B cell (primary cell): ENCODE measurements around the gene ALG9. TPM values are rescaled to one million over a fixed set of nuclear protein-coding genes. Genes with fewer than 3 reads are reported as not detected.

ENCODE experiments used
- ATAC-seq: fragments of 200-7000 bp; cut with Tn5 transposase; one replicate; pipeline ENCODE4 v1.10.0; 2021; ENCODE audit warnings: low read depth, mild to moderate bottlenecking, moderate number of reproducible peaks, moderate library complexity
- CTCF ChIA-PET: fragments of 350-600 bp; sonication (Branson Sonifier 250); formaldehyde crosslinking; loops from one replicate; lab custom pipeline; 2021; ENCODE audit warnings: antibody characterized with exemption, inconsistent platforms; lab: Charles Lee
- POLR2A ChIA-PET: fragments of 350-600 bp; sonication (Branson Sonifier 250); formaldehyde crosslinking; loops from one replicate; lab custom pipeline; 2021; ENCODE audit warnings: antibody characterized with exemption; lab: Charles Lee
- DNase-seq: peaks from one replicate; pipeline ENCODE4 v3.0.0; 2013
- H2AFZ ChIP-seq: 2 replicates; pipeline ENCODE4 v1.6.1; 2012; ENCODE audit warnings: mild to moderate bottlenecking, low read depth, low read length; ENCODE audit not compliant: insufficient read depth, poor library complexity, severe bottlenecking
- H3K27ac ChIP-seq, 2 donors: 1 replicate in 1 of 2; 2 replicates in 1 of 2; pipeline ENCODE4 v1.5.1; 2012 to 2013; ENCODE audit warnings: low read length in 2 of 2, mild to moderate bottlenecking in 2 of 2, moderate library complexity in 1 of 2
- H3K27me3 ChIP-seq, 4 experiments: fragments of 200-600 bp in 1 of 4; sonication (generic) in 1 of 4; replicated peaks in 1 of 4; 1 replicate in 2 of 4; 2 replicates in 2 of 4; pipeline versions ENCODE4 v1.6.1 to v1.7.0; 2013 to 2016; ENCODE audit warnings: low read length in 3 of 4, mild to moderate bottlenecking in 2 of 4, mixed read lengths in 1 of 4, moderate library complexity in 1 of 4; ENCODE audit not compliant: insufficient read depth in 4 of 4, control insufficient read depth in 3 of 4; ENCODE audit errors: control extremely low read depth in 1 of 4
- H3K36me3 ChIP-seq, 2 experiments: replicated peaks in 1 of 2; 1 replicate in 1 of 2; 2 replicates in 1 of 2; pipeline versions ENCODE4 v1.6.1 to v1.7.1; 2013; ENCODE audit warnings: low read length in 1 of 2; ENCODE audit not compliant: insufficient read depth in 2 of 2, control insufficient read depth in 1 of 2; ENCODE audit errors: control extremely low read depth in 1 of 2, extremely low read depth in 1 of 2
- H3K4me1 ChIP-seq, 2 donors: fragments of 200-600 bp in 1 of 2; sonication (generic) in 1 of 2; 1 replicate in 1 of 2; 2 replicates in 1 of 2; pipeline versions ENCODE4 v1.5.1 to v1.6.1; 2013 to 2017; ENCODE audit warnings: low read length in 2 of 2; ENCODE audit not compliant: control insufficient read depth in 2 of 2, insufficient read depth in 2 of 2
- H3K4me2 ChIP-seq: replicated peaks from 2 replicates; pipeline ENCODE3; 2012; ENCODE audit warnings: mild to moderate bottlenecking, low read depth, low read length; ENCODE audit not compliant: poor library complexity, severe bottlenecking
- H3K4me3 ChIP-seq, 5 experiments: fragments of 200-600 bp in 1 of 5; sonication (generic) in 1 of 5; 1 replicate in 3 of 5; 2 replicates in 2 of 5; pipeline versions ENCODE4 v1.5.1 to v1.7.0; 2011 to 2016; ENCODE audit warnings: low read length in 4 of 5, mild to moderate bottlenecking in 4 of 5, low read depth in 2 of 5, control low read depth in 1 of 5, moderate library complexity in 1 of 5; ENCODE audit not compliant: insufficient read depth in 1 of 5; ENCODE audit errors: control extremely low read depth in 1 of 5, extremely low read depth in 1 of 5
- H3K79me2 ChIP-seq: fragments of 200-600 bp; sonication (generic); one replicate; pipeline ENCODE4 v1.6.0; 2016; ENCODE audit warnings: low read length; ENCODE audit not compliant: control insufficient read depth, insufficient read depth
- H3K9ac ChIP-seq: fragments of 200-600 bp; sonication (generic); 2 replicates; pipeline ENCODE4 v1.6.1; 2017; ENCODE audit warnings: mild to moderate bottlenecking, low read length, moderate library complexity
- H3K9me3 ChIP-seq, 3 donors: one replicate each; pipeline versions ENCODE4 v1.6.1 to v1.7.1; 2013; ENCODE audit warnings: low read length in 2 of 3; ENCODE audit not compliant: control insufficient read depth in 2 of 3, insufficient read depth in 1 of 3; ENCODE audit errors: control extremely low read depth in 1 of 3
- H4K20me1 ChIP-seq: 2 replicates; pipeline ENCODE4 v1.6.0; 2012; ENCODE audit warnings: mild to moderate bottlenecking, low read length; ENCODE audit not compliant: insufficient read depth, control insufficient read depth, poor library complexity, severe bottlenecking
- H3K27ac Mint-ChIP-seq: one replicate; pipeline ENCODE4 v1.8.0; 2021; ENCODE audit warnings: mixed read lengths
- H3K27me3 Mint-ChIP-seq: one replicate; pipeline ENCODE4 v1.8.0; 2021; ENCODE audit warnings: mixed read lengths
- H3K4me1 Mint-ChIP-seq: one replicate; pipeline ENCODE4 v1.8.0; 2021; ENCODE audit warnings: mixed read lengths
- H3K4me3 Mint-ChIP-seq: one replicate; pipeline ENCODE4 v1.8.0; 2021; ENCODE audit warnings: mixed read lengths
- H3K9me3 Mint-ChIP-seq: one replicate; pipeline ENCODE4 v1.8.0; 2022; ENCODE audit warnings: mixed read lengths; ENCODE audit not compliant: insufficient read depth
- EZH2 ChIP-seq: IDR thresholded peaks from 2 replicates; pipeline ENCODE4 v1.6.1; 2012; ENCODE audit warnings: borderline replicate concordance, low read depth, mild to moderate bottlenecking, moderate library complexity, low read length; ENCODE audit not compliant: insufficient read depth, poor library complexity, severe bottlenecking
- WGBS: methylation state at CpG from one replicate; pipeline ENCODE4 v1.1.5; 2013; ENCODE audit warnings: missing lambda C conversion rate; ENCODE audit not compliant: insufficient coverage; 5-methylcytosine and 5-hydroxymethylcytosine counted together
- intact Hi-C: fragments of 100-400 bp; cut with micrococcal nuclease; formaldehyde crosslinking; loops from one replicate; pipeline ENCODE4 v1.10.0; 2022
- polyA plus RNA-seq: library from polyadenylated mRNA; depleted of rRNA; stranded (reverse); fragments of >200 nt; gene quantifications from 2 replicates; pipeline ENCODE4 v1.2.3, GENCODE V29; 2012
- total RNA-seq, 2 donors: library from RNA; stranded (reverse); fragments of 120-200 nt in 1 of 2; gene quantifications; 1 replicate in 1 of 2; 2 replicates in 1 of 2; pipeline versions ENCODE4 v1.2.3 to v1.2.4, GENCODE V29; 2013 to 2022
- TF ChIP-seq, protein P1 (sequence below): fragments of 200-600 bp; IDR thresholded peaks from one replicate; pipeline ENCODE4 v1.8.0; 2022; ENCODE audit warnings: antibody characterized with exemption, mild to moderate bottlenecking

The ALG9 gene
- total and polyA plus RNA-seq, 2 donors (not counting 1 experiment from before 2014, with no cell fraction given), result 21.2 to 29.9 TPM

DNA sequence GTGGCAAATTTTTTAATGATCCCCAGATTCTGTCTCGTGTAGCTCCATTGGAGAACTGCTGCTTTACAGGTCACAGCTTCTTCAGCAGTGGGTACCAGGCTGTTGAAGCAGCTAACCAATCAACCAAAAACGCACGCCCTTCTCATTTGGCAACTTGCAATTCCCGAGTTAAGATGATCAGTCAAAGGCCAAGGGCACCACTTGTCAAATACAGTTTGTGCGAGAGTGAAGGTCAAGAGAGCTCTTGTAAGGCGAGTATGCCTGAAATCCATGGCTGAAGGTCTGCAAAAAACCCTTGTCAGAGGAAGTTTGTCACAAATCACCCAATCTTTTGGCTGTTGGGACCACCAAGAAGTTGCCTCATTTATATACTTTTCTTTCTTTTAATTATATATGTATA is 92.3 kb downstream of the ALG9 start:
- no peak overlapping the region for H3K4me2 ChIP-seq
- no peaks in the 10 kb centered on the region for H3K36me3 ChIP-seq
- intact Hi-C loops, result no loop called here
- Mint-ChIP-seq H3K4me1 (peaks cover 23% of the 10 kb centered on the region), H3K27ac (no peak overlapping the region), H3K4me3 (no peak overlapping the region), H3K27me3 (no peaks in the 10 kb centered on the region), H3K9me3 (no peaks in the 10 kb centered on the region)
- POLR2A ChIA-PET, result no interaction called here
- ATAC-seq (no peak), DNase-seq (no peak)
- CTCF ChIA-PET, result interaction anchor here (0.6 to 6.3 kb wide), 11 partner anchors 9 to 215 kb away, joined by 3 to 151 read pairs (median 4); partner anchors contain the start of genes PPP2R1B and SIK2
- H3K27me3 ChIP-seq, result no peaks in the 10 kb centered on the region
- no peaks in the 10 kb centered on the region for H3K79me2 ChIP-seq
- H3K27ac ChIP-seq, result no peak overlapping the region
- H3K4me1 ChIP-seq, result peaks cover 17 to 21% of the 10 kb centered on the region in 2 donors
- no peaks in the 10 kb centered on the region for H3K9me3 ChIP-seq
- 100% methylated on average over 6 of the region's 6 CpGs for WGBS
- no peak for TF ChIP-seq EZH2
- TF ChIP-seq, protein P1, sequence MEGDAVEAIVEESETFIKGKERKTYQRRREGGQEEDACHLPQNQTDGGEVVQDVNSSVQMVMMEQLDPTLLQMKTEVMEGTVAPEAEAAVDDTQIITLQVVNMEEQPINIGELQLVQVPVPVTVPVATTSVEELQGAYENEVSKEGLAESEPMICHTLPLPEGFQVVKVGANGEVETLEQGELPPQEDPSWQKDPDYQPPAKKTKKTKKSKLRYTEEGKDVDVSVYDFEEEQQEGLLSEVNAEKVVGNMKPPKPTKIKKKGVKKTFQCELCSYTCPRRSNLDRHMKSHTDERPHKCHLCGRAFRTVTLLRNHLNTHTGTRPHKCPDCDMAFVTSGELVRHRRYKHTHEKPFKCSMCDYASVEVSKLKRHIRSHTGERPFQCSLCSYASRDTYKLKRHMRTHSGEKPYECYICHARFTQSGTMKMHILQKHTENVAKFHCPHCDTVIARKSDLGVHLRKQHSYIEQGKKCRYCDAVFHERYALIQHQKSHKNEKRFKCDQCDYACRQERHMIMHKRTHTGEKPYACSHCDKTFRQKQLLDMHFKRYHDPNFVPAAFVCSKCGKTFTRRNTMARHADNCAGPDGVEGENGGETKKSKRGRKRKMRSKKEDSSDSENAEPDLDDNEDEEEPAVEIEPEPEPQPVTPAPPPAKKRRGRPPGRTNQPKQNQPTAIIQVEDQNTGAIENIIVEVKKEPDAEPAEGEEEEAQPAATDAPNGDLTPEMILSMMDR, result no peak
- H4K20me1 ChIP-seq, result no peaks in the 10 kb centered on the region
- no peak overlapping the region for H3K4me3 ChIP-seq
- no peak overlapping the region for H3K9ac ChIP-seq
- H2AFZ ChIP-seq, result no peak overlapping the region

DNA sequence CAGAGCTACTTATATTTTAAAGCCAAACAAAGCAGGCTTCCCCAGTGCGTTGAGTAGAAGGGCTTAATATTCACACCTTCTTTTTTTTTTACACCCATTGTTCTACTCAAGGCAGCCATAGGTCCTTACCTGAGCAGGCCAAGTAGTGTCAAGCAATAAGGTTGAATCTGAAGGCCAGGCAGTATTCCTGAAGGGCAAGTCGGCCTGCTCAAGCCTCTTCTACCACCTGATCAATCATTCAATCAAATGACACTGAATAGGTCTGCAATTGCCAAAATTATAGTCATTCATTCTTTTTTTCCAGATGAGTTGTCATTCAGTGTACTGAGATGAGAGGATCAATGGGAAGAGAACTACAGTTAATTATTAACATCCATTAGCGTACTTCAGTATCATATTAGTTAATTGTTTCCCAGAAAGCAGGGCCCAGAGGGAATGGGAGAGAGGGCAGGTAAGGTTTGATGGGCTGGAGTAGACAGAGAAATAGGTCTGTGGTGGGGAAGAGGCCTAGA is 93.3 kb downstream of the ALG9 start:
- Histone ChIP-seq H3K4me2 (no peak overlapping the region), H2AFZ (no peak overlapping the region), H3K9ac (no peak overlapping the region), H3K27me3 (no peaks in the 10 kb centered on the region), H3K27ac (no peak overlapping the region), H3K4me3 (no peak overlapping the region), H3K9me3 (no peaks in the 10 kb centered on the region), H4K20me1 (no peaks in the 10 kb centered on the region), H3K79me2 (no peaks in the 10 kb centered on the region), H3K36me3 (no peaks in the 10 kb centered on the region), H3K4me1 (peaks cover 17 to 21% of the 10 kb centered on the region in 2 donors)
- Mint-ChIP-seq H3K27ac (no peak overlapping the region), H3K4me1 (peaks cover 23% of the 10 kb centered on the region), H3K27me3 (no peaks in the 10 kb centered on the region), H3K4me3 (no peak overlapping the region), H3K9me3 (no peaks in the 10 kb centered on the region)
- intact Hi-C loops, result no loop called here
- no peak for TF ChIP-seq EZH2
- TF ChIP-seq, protein P1, result no peak
- ChIA-PET CTCF (interaction anchor here (0.7 to 6.3 kb wide), 31 partner anchors 8 to 983 kb away, joined by 3 to 151 read pairs (median 5); partner anchors contain the start of genes ALG9 and PPP2R1B), POLR2A (no interaction called here)
- WGBS, result no CpG with 5 or more reads among the region's 3 CpGs
- ATAC-seq (no peak), DNase-seq (no peak)
